ENCODE measurements around the gene MACROD1. TPM values are rescaled to one million over a fixed set of nuclear protein-coding genes. Genes with fewer than 3 reads are reported as not detected.

The MACROD1 gene
- total and polyA plus RNA-seq, 12 donors = 77.6 to 497 (median 115) TPM

DNA sequence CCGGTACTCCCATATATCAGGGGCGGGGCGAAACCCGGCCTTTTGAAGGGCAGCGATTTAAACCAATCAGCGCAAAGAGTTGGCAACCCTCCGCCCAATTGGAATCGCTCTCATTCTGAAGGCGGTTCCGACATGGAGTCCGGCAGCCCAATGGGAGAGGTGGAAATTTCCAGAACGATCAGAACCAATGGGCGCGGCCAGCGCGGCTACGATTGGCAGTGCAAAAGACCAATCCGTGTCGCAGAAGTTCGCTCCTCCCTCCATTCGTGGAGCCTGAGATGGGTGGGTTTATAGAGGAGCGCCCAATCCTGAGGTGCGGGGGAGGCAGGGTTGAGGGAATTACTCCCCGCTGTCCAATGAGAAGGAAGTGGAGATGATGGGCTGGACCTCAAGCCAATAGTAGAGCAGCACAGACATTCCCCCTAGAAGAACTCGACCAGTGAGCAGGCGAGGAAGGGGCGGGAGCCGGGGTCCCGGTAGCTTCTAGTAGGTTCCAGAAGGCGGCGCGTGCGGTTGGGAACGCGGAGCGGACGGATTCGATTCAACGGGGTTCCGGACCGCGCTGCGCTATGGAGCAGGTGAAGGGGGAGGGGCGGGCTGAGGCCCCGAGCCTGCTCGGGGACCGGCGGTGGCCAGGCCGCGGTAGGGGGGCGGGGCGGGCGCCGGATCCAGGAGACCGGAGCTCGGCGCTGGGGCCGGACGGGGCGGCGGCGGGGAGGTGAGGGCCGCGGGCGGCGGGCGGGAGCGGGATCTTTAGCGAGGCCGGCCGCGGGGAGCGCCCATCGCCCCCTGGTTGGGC, 20.0 kb upstream of the MACROD1 start, which contains the start of gene STIP1:
TSS of gene STIP1 (plus strand) at position 479 of the 799 bp plus-strand sequence. CDS start at position 570, 91 bp downstream.
- peak; percentile 97 to 100 for DNase-seq
- no peaks in the 10 kb centered on the region for H3K27me3 ChIP-seq
- peak within 1 kb of the TSS in 9 of 10 donors; percentile 32 to 89 (median 66) for H3K4me3 ChIP-seq
- H3K4me1 ChIP-seq = peaks cover 12 to 53% (median 35%) of the 10 kb centered on the region in 9 donors
- WGBS, 2 donors = 1% methylated on average over 47 to 72 of the region's 74 CpGs
- no peaks in the 10 kb centered on the region for H3K9me3 ChIP-seq
- peak; percentile 86 to 94 (median 91) for ATAC-seq
- peak within 1 kb of the TSS; percentile 90 to 98 (median 94) for H3K27ac ChIP-seq
- intact Hi-C loops (cut with DNase I) = loop anchor here in 2 of 10 donors (2.0 to 5.0 kb wide), 2 partner anchors 41 kb away; partner anchors contain the start of genes NUDT22 (in 2 of the 2) and TRPT1 (in 2 of the 2)
- TF ChIP-seq, protein P1, sequence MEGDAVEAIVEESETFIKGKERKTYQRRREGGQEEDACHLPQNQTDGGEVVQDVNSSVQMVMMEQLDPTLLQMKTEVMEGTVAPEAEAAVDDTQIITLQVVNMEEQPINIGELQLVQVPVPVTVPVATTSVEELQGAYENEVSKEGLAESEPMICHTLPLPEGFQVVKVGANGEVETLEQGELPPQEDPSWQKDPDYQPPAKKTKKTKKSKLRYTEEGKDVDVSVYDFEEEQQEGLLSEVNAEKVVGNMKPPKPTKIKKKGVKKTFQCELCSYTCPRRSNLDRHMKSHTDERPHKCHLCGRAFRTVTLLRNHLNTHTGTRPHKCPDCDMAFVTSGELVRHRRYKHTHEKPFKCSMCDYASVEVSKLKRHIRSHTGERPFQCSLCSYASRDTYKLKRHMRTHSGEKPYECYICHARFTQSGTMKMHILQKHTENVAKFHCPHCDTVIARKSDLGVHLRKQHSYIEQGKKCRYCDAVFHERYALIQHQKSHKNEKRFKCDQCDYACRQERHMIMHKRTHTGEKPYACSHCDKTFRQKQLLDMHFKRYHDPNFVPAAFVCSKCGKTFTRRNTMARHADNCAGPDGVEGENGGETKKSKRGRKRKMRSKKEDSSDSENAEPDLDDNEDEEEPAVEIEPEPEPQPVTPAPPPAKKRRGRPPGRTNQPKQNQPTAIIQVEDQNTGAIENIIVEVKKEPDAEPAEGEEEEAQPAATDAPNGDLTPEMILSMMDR (IDR thresholded peaks at IDR 0.05) = peak in 7 of 9 donors; percentile 14 to 66 (median 40)
- H3K36me3 ChIP-seq = peaks cover 0 to 26% (median 0%) of the 10 kb centered on the region in 9 donors

DNA sequence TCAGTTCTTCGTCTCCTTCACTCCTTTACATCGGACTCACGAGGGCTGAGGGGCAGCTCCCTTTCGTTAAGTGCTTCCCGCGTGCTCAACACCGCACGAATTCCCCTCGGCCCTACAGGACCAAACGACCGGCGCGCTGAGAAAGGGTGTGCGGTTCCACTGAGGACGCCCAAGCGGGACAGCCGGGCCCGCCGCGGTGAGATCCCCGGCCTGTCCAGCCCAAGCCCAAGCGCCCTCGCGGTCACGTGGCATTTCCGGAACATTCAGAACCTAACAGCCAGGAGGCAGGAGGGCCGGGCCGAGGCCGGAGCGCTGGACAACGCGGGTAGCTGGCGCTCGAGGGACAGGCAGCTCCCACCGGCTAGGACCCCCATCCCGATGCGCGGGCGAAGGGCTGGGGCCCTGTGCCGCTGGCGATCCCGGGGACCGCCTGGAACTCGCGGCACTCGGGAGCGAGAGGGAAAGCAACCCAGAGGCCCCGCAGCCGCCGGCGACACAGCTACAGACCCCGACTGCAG, 19.3 kb upstream of the MACROD1 start:
- DNase-seq (peak; percentile 87 to 89), ATAC-seq (peak; percentile 48 to 73 (median 60))
- H3K27me3 ChIP-seq = no peaks in the 10 kb centered on the region
- H3K4me3 ChIP-seq = peak overlapping the region in 9 of 10 donors; percentile 32 to 89 (median 66)
- intact Hi-C loops (cut with DNase I) = loop anchor here in 2 of 10 donors (2.0 to 5.0 kb wide), 2 partner anchors 42 kb away; partner anchors contain the start of genes NUDT22 (in 2 of the 2) and TRPT1 (in 2 of the 2)
- peak overlapping the region; percentile 90 to 98 (median 94) for H3K27ac ChIP-seq
- H3K4me1 ChIP-seq = peaks cover 12 to 60% (median 41%) of the 10 kb centered on the region in 9 donors
- no peaks in the 10 kb centered on the region for H3K9me3 ChIP-seq
- WGBS, 2 donors = 0 to 1% methylated on average over 52 of the region's 52 CpGs
- TF ChIP-seq, protein P1 (IDR thresholded peaks at IDR 0.05) = peak; percentile 19 to 73 (median 39)
- peaks cover 0 to 19% (median 0%) of the 10 kb centered on the region in 9 donors for H3K36me3 ChIP-seq

DNA sequence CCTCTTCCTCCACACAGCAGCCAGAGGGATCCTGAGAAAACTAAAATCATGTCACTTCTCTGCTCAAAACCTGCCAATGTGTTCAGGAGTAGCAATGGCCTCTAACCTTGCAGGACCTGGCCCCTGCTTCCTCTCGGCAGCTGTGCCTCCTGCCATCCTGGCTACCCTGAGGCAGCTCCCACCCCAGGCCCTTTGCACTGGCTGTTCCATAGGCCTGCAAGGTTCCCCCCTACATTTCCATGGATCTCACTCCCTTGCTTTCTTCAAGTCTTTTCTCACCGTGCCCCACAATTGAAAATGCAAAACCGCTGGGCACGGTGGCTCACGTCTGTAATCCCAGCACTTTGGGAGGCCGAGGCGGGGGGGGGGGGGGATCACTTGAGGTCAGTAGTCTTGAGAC, 18.0 kb upstream of the MACROD1 start:
- TF ChIP-seq, protein P1 (IDR thresholded peaks at IDR 0.05) = no peak
- Histone ChIP-seq H3K27ac (peak overlapping the region in 6 of 10 donors; percentile 27 to 98 (median 91)), H3K9me3 (no peaks in the 10 kb centered on the region), H3K4me3 (no peak overlapping the region), H3K27me3 (no peaks in the 10 kb centered on the region), H3K4me1 (peaks cover 12 to 53% (median 44%) of the 10 kb centered on the region in 9 donors), H3K36me3 (peaks cover 0 to 12% (median 0%) of the 10 kb centered on the region in 9 donors)
- intact Hi-C loops (cut with DNase I) = loop anchor here in 1 of 10 donors (2.0 kb wide), 1 partner anchor 43 kb away; the partner anchor contains the start of genes NUDT22 and TRPT1
- WGBS, 2 donors = 91 to 95% methylated on average over 7 of the region's 7 CpGs
- no peak for DNase-seq
- ATAC-seq = no peak
